Tracheal epithelial cell (primary cell): ENCODE data around the gene PPP4R2. TPM values are rescaled to one million over a fixed set of nuclear protein-coding genes. Genes with fewer than 3 reads are reported as not detected.

ENCODE experiments used
- total RNA-seq: library from RNA; depleted of rRNA; stranded (reverse); fragments of >200 nt; gene quantifications from 2 replicates; pipeline ENCODE4 v1.2.1, GENCODE V29; 2014

Gene PPP4R2
- total RNA-seq, result 80.1 and 104 TPM in 2 replicates

GRCh38 chr3:72996473-72997333 lies at the start of gene PPP4R2:
Gene PPP4R2, plus strand, starts transcription at chr3:72996811. Its CDS starts 227 bp downstream, at chr3:72997038.

GRCh38 chr3:73061416-73061815 lies 64.8 kb downstream of the PPP4R2 start, which contains the start of gene EBLN2:
Gene EBLN2, plus strand, starts transcription at chr3:73061659. Its CDS starts 423 bp downstream, at chr3:73062082.

Other genes with a start within 250 kb of the PPP4R2 start
- gene SHQ1, start 148.4 kb upstream of the PPP4R2 start, total RNA-seq, result 15.9 and 20.9 TPM in 2 replicates
- 0.85 and 3.1 TPM in 2 replicates for gene GXYLT2, start 108.8 kb upstream of the PPP4R2 start, total RNA-seq
- gene EBLN2, start 64.8 kb downstream of the PPP4R2 start, total RNA-seq, result 2.7 and 4.0 TPM in 2 replicates